ENCODE data around the gene FAM234B. TPM values are rescaled to one million over a fixed set of nuclear protein-coding genes. Genes with fewer than 3 reads are reported as not detected.

FAM234B gene
- total RNA-seq, 4 donors from 2014 or later: 19.3 to 41.4 (median 25.6) TPM

DNA sequence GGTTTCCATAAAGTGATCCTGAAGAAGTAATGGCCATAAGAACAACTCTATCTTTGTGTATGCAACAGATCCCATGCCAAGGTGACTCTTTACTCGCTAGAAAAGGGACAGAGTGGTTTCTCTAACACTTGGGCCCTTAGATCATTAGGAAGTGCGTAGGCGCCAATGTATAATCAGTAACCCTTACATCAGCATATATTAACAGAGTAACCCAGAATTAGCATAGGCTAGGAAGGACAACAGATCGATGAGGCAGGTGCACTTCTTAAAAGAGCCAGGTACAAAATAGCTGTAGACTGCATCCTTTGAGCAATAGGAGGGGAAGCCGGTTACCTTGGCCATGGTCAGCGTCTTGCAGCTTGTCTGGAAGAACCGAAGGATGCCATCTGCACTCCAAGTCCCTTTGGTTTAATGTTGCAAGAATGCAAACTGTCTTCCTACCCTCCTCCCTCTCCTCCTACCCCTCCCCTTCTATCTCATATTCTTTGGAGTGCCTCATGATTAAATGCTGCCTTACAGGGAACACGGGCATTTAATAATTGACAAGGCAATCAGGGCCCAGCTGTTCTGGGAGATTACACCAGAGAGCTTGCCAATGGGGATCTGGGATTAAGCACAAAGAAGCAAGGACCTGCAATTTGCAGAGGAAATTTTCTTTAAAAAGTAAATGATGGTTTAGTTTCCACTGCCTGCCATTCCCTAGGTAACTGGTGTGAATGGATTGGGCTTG, 51.2 kb downstream of the FAM234B start:
- DNase-seq (ENCODE audit: low spot score in 2 of 2): no peak
- no peak overlapping the region for H3K4me3 ChIP-seq (ENCODE audit: low read depth, poor library complexity, severe bottlenecking)
- TF ChIP-seq POLR2A (IDR thresholded peaks at IDR 0.05) (no peak), CTCF (IDR thresholded peaks at IDR 0.05) (no peak)
- 86 to 93% methylated on average over 8 of the region's 8 CpGs for WGBS, 2 donors
- intact Hi-C loops (cut with DNase I; ENCODE audit: low total_unique reads): no loop called here

DNA sequence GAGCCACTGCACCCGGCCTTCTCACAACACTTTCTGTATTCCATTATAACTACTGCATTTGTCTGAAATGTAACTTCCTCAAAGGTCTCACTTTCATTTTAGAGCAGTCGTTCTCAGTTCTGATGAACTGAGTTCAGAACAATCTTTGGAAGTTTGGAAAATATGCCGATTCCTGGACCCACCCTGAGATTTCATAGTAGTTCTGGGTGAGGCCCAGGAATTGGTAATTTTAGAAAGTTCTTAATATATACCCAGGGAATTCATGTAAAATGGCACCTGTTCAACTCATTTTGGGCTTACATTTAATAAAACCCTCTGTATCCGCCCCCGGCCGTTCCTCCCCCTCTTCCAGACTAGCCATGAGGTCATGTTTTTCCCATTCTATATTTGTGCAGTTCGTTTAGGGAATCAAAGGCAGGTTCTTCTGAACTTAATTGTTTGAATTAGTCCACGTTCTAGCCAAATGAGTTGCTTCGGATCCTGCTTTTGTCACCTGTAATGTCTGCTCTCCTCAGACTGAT, 53.4 kb downstream of the FAM234B start:
- intact Hi-C loops (cut with DNase I; ENCODE audit: low total_unique reads): no loop called here
- TF ChIP-seq CTCF (IDR thresholded peaks at IDR 0.05): no peak
- TF ChIP-seq POLR2A (IDR thresholded peaks at IDR 0.05): no peak

DNA sequence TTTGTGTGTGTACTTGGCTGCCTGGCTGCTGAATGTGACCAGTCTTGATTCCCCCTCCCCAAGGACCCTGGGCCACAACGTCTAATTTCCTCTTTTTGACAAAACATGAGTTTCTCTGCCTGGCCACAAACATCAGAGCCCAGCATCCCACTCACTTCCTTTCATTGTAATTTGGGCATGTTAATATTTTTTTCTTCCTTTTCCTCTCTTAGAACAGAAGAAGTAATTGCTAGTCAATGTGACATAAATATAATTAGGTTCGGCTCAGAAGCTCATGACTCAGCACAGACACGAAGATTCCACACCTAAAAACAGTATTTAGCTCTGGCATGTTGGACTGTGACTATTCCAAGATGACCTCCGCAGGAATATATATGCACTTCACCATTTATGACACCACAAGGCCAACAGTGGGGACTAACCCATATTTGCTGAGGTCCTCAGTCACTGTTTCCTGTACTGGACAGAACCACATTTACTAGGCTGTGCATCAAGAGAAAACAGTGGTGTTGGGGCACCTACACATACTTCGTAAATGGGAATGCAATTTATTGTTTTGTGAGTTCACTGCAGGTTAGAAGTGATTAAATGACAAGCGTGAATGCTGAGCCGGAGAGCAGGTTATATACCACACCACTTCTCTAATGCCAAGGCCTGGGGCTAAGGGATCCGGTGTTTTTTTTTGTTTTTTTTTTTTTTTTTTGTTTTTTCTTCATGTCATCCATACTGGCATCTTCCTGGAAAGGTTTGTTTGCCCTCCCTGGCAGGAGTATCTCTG, 55.1 kb downstream of the FAM234B start:
- no peak overlapping the region for H3K4me3 ChIP-seq (ENCODE audit: low read depth, poor library complexity, severe bottlenecking)
- DNase-seq (ENCODE audit: low spot score in 2 of 2): no peak
- WGBS, 2 donors: 24 to 32% methylated on average over 8 of the region's 8 CpGs
- no peak for TF ChIP-seq CTCF (IDR thresholded peaks at IDR 0.05)
- TF ChIP-seq POLR2A (IDR thresholded peaks at IDR 0.05): no peak
- intact Hi-C loops (cut with DNase I; ENCODE audit: low total_unique reads): no loop called here

More for the DNA sequence above, 53.4 kb downstream of the FAM234B start:
- H3K4me3 ChIP-seq (ENCODE audit: low read depth, poor library complexity, severe bottlenecking): no peak overlapping the region
- DNase-seq (ENCODE audit: low spot score in 2 of 2): no peak
- WGBS, 2 donors: 19 to 31% methylated on average over 9 of the region's 9 CpGs

- intact Hi-C loops (cut with DNase I; ENCODE audit: low total_unique reads): loop anchor here (5.0 kb wide), 1 partner anchor 102 kb away; no protein-coding TSS in a partner anchor
- TF ChIP-seq CTCF (IDR thresholded peaks at IDR 0.05) (no peak), POLR2A (IDR thresholded peaks at IDR 0.05) (no peak)
- no peak for DNase-seq (ENCODE audit: low spot score in 2 of 2)
- no peak overlapping the region for H3K4me3 ChIP-seq (ENCODE audit: low read depth, poor library complexity, severe bottlenecking)
- 47 to 52% methylated on average over 10 of the region's 10 CpGs for WGBS, 2 donors
These were observed 55.8 kb downstream of the FAM234B start for GRCh38 chr12:13099844-13100604.

DNA sequence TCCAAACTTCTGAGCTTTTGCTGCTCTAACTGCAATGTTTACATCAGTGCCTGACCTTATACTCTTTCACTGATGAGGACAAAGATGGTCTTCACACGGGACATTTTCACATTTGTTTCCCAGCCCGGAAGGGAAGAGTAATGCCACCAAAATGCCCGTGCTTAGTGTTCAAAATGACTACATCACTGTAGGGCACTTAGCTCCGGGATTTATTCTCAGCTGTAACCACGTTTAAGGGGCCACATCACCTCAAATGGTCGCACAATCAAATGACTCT, 56.4 kb downstream of the FAM234B start:
- intact Hi-C loops (cut with DNase I; ENCODE audit: low total_unique reads): loop anchor here (5.0 kb wide), 1 partner anchor 102 kb away; no protein-coding TSS in a partner anchor
- WGBS, 2 donors: 5% methylated on average over 6 of the region's 6 CpGs
- H3K4me3 ChIP-seq (ENCODE audit: low read depth, poor library complexity, severe bottlenecking): no peak overlapping the region
- no peak for DNase-seq (ENCODE audit: low spot score in 2 of 2)
- TF ChIP-seq POLR2A (IDR thresholded peaks at IDR 0.05): no peak
- no peak for TF ChIP-seq CTCF (IDR thresholded peaks at IDR 0.05)
